Activated T-helper 1 cell treated with anti-CD3 and anti-CD28 coated beads, Interleukin-12 subunit alpha, Interleukin-12 subunit beta, Interleukin-2, Interleukin-4 antibody, amounts not matched to agents 30 ng/mL and 10 ng/mL and 1 ng/mL, durations not matched to agents 14 hours and 24 hours and 36 hours (primary cell): ENCODE results near the gene FBXO15. TPM values are rescaled to one million over a fixed set of nuclear protein-coding genes. Genes with fewer than 3 reads are reported as not detected.

Experiments
- DNase-seq: peaks from one replicate; pipeline ENCODE4 v3.0.0; 2021; ENCODE audit warnings: low spot score
- H3K27ac Mint-ChIP-seq: one replicate; pipeline ENCODE4 v1.8.0; 2021; ENCODE audit warnings: mild to moderate bottlenecking, mixed read lengths
- H3K27me3 Mint-ChIP-seq: one replicate; pipeline ENCODE4 v1.8.0; 2022; ENCODE audit warnings: mild to moderate bottlenecking, moderate library complexity, mixed read lengths; ENCODE audit not compliant: insufficient read depth
- H3K36me3 Mint-ChIP-seq: one replicate; pipeline ENCODE4 v1.8.0; 2021; ENCODE audit warnings: low read depth, mixed read lengths
- H3K4me1 Mint-ChIP-seq: one replicate; pipeline ENCODE4 v1.8.0; 2021; ENCODE audit warnings: low read depth, mixed read lengths
- H3K4me3 Mint-ChIP-seq: one replicate; pipeline ENCODE4 v1.8.0; 2021; ENCODE audit warnings: mild to moderate bottlenecking, moderate library complexity, mixed read lengths
- H3K9me3 Mint-ChIP-seq: one replicate; pipeline ENCODE4 v1.8.0; 2021; ENCODE audit warnings: mixed read lengths
- intact Hi-C: fragments of 100-400 bp; cut with micrococcal nuclease; formaldehyde crosslinking; loops from one replicate; pipeline ENCODE4 v1.15.1; 2024
- total RNA-seq: library from RNA; stranded (reverse); gene quantifications from 2 replicates; pipeline ENCODE4 v1.2.3, GENCODE V29; 2022

Gene FBXO15
- total RNA-seq, 1 donor from 2014 or later, result 0.83 TPM

DNA sequence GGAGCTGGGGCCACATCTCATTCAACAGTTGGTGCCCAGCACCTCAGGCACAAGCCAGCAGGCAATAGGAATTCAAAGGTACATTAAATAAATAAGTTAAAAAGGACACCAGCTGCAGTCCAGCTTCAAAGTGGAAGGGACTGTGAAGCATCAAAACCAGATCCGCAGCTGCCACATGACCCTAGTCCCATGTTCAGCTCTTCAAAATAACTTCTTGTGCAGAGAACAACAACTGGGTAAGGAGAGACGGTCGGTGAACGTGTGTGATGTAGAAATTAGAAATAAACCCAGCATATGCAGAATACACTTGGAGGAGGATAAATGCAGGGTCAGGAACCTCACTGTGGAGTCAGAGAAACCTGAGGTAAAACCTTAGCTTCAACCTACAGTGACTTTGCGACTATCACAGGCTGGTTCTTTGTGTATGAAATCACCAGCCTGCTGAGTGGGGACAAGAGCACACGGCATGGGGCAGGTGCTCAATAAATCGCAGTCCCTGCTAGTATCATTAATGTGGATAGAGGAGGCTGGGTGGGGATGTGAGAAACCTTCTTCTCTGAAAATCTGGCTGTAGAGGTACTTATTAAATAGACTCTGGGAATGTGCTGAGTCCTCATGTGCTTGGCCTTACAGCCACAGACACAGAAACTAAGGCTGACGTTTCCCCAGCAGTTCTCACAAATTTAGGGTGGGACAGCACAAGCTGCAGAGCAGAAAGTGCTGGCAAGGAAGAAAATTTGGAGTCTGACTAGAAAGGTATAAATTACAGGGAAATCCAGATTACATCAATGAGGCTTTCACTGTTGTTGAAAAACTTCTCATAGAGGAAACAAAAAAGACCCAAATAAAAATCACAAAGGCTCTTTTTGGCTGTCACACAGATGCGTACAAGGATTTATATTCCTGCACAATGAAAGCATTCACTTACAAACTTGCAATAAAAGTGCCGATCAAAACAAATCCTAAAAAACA, 20.7 kb downstream of the FBXO15 start:
- Mint-ChIP-seq H3K27me3 (peaks cover 6% of the 10 kb centered on the region), H3K9me3 (no peaks in the 10 kb centered on the region), H3K4me1 (no peaks in the 10 kb centered on the region), H3K36me3 (no peaks in the 10 kb centered on the region), H3K27ac (no peak overlapping the region), H3K4me3 (no peak overlapping the region)
- intact Hi-C loops, result no loop called here
- DNase-seq, result no peak

DNA sequence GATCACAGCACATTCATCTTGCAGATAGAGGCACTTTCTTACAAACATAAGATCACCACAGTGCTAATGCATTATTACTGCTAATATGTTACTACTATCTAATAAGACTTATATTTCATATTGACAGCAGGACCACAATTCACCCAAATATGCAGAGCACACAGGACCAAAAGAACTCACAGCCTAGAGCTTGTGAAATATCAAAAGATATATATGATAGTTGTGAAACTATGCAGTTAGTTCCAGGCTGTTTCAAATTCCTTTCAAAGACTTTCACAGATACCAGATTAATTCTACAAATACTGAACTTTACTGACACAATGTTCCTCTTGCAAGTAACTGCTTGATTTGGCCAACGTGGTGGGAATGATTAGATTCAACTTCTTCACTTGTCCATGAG, 23.0 kb downstream of the FBXO15 start:
- Mint-ChIP-seq H3K27ac (no peak overlapping the region), H3K4me1 (no peaks in the 10 kb centered on the region), H3K27me3 (peaks cover 7% of the 10 kb centered on the region), H3K4me3 (no peak overlapping the region), H3K9me3 (no peaks in the 10 kb centered on the region), H3K36me3 (no peaks in the 10 kb centered on the region)
- intact Hi-C loops, result no loop called here
- DNase-seq, result no peak

DNA sequence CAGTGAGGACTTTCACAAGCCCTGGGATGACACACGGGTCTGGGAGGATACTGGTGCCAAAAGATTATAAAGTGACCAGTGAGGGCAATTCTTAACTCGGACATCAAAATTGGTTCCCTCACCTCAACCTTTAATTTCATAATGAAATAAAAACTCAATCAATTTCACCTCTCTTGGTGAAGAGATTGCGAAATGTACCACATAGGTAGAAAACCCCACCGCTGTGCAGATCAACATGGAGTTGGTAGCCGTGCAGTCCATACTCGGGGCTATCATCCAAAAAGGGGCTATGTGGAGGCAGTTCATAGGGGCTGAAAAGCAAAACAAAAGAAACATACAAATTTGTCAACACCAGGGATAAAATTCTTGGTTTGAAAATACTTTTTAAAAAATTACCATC, 24.4 kb downstream of the FBXO15 start:
- no peak for DNase-seq
- Mint-ChIP-seq H3K9me3 (no peaks in the 10 kb centered on the region), H3K4me3 (no peak overlapping the region), H3K27ac (no peak overlapping the region), H3K36me3 (no peaks in the 10 kb centered on the region), H3K4me1 (no peaks in the 10 kb centered on the region), H3K27me3 (peaks cover 9% of the 10 kb centered on the region)
- intact Hi-C loops, result no loop called here

DNA sequence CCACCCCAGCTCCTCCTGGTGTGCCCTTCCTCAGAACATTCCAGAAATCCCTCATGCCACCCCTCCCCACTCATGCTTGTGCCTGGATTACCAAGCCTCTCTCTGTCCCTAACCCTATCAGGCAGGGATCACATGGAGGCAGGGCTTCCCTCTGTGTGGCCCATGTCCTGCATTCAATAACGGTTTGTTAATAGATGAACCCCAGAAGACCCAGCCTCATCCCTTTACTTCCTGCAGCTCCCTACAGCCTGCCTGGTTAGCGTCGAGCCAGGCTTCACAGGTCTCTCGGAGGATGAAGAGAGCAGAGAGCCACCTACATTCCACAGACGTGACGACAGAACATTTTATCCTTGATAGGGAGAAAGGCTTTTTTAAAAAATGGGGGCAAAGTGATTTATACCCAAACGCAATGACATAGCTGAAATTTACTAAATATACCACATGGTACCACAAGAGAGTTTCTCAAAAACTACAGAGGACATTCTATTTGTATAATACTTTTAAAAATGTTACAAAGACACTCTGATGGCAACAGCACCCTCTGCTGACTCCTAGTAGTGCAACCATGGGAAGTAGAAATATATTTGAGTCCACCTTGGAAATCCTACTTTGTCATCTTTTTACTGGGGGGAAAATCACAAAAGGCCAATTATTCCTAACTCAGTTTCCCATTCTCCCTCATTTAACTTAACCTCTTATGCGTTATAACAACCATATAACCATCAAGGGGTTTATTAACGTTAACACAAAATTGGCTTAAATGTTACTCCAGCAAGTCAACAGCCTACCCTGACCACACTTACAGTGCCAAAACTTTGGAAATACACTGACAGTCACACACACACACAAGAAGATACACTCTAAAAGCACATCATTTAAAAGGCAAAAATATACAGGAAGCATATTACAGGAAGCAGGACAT, 30.7 kb downstream of the FBXO15 start:
- no peak for DNase-seq
- Mint-ChIP-seq H3K36me3 (no peaks in the 10 kb centered on the region), H3K4me3 (no peak overlapping the region), H3K27me3 (peaks cover 2% of the 10 kb centered on the region), H3K27ac (no peak overlapping the region), H3K4me1 (peaks cover 8% of the 10 kb centered on the region), H3K9me3 (peaks cover 6% of the 10 kb centered on the region)
- intact Hi-C loops, result loop anchor here (1.0 to 2.0 kb wide), 3 partner anchors 32 to 77 kb away; partner anchors contain the start of gene TIMM21

DNA sequence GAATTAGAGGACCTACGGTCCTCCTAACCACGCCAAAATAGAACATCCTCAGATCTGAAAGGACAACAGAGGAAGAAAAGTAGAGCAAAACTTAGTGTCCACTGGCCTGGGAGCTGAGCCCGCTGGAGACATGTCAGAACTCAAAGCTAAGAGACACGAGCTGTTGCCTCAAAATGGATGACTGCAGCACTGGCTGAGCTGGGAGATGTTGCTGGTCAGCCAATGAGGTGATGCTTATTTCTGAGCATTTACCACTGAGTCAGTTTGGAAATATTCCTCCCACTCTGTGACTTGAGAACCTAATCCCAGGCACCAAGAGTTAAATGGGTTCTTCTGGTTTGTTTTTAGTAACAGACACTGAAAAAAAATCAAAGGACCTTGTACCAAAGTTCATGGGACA, 32.6 kb downstream of the FBXO15 start:
- Mint-ChIP-seq H3K27me3 (peaks cover 3% of the 10 kb centered on the region), H3K27ac (no peak overlapping the region), H3K36me3 (peaks cover 3% of the 10 kb centered on the region), H3K4me3 (no peak overlapping the region), H3K9me3 (peaks cover 12% of the 10 kb centered on the region), H3K4me1 (peaks cover 17% of the 10 kb centered on the region)
- no peak for DNase-seq
- intact Hi-C loops, result no loop called here

DNA sequence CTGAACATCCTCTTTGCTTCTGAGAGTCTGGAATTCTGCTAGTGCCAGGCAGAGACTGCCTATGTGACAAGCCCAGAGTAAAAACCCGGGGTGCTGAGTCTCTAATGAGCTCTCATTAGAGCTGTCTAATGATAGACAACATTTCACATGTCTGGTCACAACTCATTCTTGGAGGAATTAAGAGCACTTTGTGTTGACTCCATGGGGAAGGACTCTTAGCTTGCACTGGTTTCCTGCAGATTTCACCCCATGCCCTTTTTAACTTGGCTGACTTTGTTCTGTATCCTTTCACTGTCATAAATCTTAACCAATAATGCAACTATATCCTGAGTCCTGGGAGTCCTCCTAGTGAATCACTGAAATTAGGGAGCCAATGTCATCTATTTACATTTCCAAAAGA, 33.5 kb downstream of the FBXO15 start:
- Mint-ChIP-seq H3K4me1 (peaks cover 17% of the 10 kb centered on the region), H3K9me3 (peaks cover 12% of the 10 kb centered on the region), H3K4me3 (no peak overlapping the region), H3K27ac (no peak overlapping the region), H3K27me3 (peaks cover 2% of the 10 kb centered on the region), H3K36me3 (peaks cover 3% of the 10 kb centered on the region)
- intact Hi-C loops, result no loop called here
- no peak for DNase-seq

DNA sequence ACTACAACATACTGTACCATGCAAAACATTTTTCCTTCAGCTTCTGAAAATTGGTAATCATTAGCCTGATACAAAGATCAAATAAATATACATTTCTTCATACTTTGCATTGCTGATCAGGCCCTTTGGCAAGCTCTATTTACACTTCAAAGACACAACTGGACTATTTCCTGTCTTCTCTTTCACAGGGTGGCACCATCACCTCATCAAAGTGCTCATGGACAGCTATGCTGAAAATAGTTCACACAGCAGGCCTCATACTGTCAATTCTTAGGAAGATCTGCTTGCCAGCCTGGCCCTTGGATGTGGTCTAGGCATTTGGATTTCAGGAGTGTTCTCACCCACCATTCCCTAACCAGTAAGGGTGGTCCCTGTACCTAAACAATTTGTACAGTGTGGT, 33.9 kb downstream of the FBXO15 start:
- Mint-ChIP-seq H3K36me3 (peaks cover 3% of the 10 kb centered on the region), H3K4me1 (peaks cover 17% of the 10 kb centered on the region), H3K4me3 (no peak overlapping the region), H3K27ac (no peak overlapping the region), H3K27me3 (peaks cover 2% of the 10 kb centered on the region), H3K9me3 (peaks cover 16% of the 10 kb centered on the region)
- DNase-seq, result no peak
- intact Hi-C loops, result no loop called here

DNA sequence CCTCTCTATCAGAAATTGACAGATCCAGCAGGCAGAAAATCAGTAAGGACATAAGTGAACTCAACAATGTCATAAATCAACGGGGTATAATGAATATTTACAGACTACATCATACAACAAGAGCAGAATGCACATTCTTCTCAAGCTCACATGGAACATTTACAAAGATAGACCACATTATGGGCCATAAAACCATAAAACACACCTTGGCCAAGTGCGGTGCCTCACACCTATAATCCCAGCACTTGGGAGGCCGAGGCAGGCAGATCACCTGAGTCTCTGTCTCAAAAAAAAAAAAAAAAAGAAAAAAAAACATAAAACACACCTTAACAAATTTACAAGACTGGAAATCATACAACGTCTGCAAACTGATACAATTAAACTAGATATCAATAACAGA, 36.7 kb downstream of the FBXO15 start:
- Mint-ChIP-seq H3K9me3 (peaks cover 22% of the 10 kb centered on the region), H3K27me3 (peaks cover 2% of the 10 kb centered on the region), H3K4me1 (peaks cover 21% of the 10 kb centered on the region), H3K27ac (no peak overlapping the region), H3K4me3 (no peak overlapping the region), H3K36me3 (peaks cover 5% of the 10 kb centered on the region)
- no peak for DNase-seq
- intact Hi-C loops, result no loop called here

DNA sequence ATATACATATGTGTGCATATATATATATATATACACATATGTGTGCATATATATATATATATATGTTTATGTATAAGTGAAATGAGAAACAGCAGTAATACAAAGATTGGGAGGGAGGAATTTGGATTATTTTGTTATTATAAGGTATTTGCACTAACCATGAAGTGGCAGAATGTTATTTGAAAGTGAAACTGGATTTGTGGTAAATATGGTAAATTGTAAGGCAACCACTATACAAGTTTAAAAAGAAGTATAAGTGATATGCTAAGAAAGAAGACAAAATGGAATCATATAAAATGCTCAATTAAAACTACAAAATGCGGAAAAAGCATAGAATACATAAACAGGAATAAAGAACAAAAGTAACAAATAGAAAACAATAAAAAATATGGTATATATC, 37.5 kb downstream of the FBXO15 start:
- Mint-ChIP-seq H3K36me3 (peaks cover 5% of the 10 kb centered on the region), H3K9me3 (peaks cover 22% of the 10 kb centered on the region), H3K4me1 (peaks cover 21% of the 10 kb centered on the region), H3K27me3 (peaks cover 2% of the 10 kb centered on the region), H3K4me3 (no peak overlapping the region), H3K27ac (no peak overlapping the region)
- intact Hi-C loops, result no loop called here
- no peak for DNase-seq

DNA sequence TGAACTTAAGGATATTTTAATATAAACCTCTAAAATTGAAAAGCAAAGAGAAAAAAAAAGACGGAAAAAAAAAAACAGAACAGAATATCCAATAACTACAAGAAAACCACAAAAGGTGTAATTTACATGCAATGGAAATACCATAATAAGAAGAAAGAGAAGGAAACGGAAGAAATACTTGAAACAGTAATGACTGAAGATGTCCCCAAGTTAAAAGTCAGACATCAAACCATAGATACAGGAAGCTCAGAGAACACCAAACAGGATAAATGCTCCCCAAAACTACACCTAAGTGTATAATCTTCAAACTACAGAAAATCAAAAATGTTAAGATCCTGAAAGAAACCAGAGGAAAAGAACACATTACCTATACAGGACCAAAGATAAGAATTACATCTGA, 39.2 kb downstream of the FBXO15 start:
- Mint-ChIP-seq H3K4me1 (peaks cover 16% of the 10 kb centered on the region), H3K4me3 (no peak overlapping the region), H3K9me3 (peaks cover 22% of the 10 kb centered on the region), H3K27ac (peak overlapping the region; percentile 37), H3K27me3 (peaks cover 4% of the 10 kb centered on the region), H3K36me3 (peaks cover 5% of the 10 kb centered on the region)
- intact Hi-C loops, result no loop called here
- DNase-seq, result no peak

DNA sequence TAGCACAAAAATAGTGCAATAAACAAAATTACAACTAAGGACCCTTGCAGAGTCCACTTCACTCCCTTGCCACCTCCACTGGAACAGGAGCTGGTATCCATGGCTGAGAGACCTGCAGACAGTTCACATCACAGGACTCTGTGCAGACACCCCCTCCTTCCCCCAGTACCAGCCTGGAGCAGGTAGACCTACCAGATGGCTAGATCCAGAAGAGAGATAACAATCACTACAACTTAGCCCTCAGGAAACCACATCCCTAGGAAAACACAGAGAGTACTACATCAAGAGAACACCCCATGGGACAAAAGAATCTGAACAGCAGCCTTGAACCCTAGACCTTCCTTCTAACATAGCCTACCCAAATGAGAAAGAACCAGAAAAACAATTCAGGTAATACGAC, 49.8 kb downstream of the FBXO15 start:
- Mint-ChIP-seq H3K9me3 (peaks cover 2% of the 10 kb centered on the region), H3K4me1 (peaks cover 5% of the 10 kb centered on the region), H3K27me3 (peaks cover 2% of the 10 kb centered on the region), H3K4me3 (no peak overlapping the region), H3K36me3 (no peaks in the 10 kb centered on the region), H3K27ac (no peak overlapping the region)
- intact Hi-C loops, result no loop called here
- DNase-seq, result no peak

DNA sequence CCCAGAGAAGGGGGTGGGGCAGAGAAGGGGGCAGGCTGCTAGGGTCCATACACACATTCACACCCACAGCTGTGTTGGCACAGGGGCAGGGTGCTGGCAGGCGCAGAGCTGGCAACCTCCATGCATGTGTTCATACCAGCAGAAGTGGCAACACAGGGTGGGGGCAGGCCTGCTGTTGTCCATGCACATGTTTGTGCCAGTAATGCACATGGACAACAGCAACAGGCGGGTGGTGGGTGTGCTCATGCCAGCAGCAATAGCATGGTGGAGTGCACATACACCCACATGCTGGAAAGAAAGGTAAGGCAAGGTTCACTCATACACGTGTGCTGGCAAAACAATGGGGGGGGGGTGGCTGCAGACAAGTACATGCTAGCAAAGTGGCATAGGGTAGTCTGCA, 54.7 kb downstream of the FBXO15 start:
- Mint-ChIP-seq H3K9me3 (peaks cover 4% of the 10 kb centered on the region), H3K4me3 (no peak overlapping the region), H3K27ac (no peak overlapping the region), H3K27me3 (no peaks in the 10 kb centered on the region), H3K36me3 (peaks cover 3% of the 10 kb centered on the region), H3K4me1 (peaks cover 12% of the 10 kb centered on the region)
- intact Hi-C loops, result no loop called here
- DNase-seq, result no peak
